ENCODE data around the gene ADARB1. TPM values are rescaled to one million over a fixed set of nuclear protein-coding genes. Genes with fewer than 3 reads are reported as not detected.

Gene ADARB1
- total and polyA plus RNA-seq, 2 of the 8 experiments (the other 6 are each of a cell fraction or from before 2014, with no cell fraction given): 4.7 to 14.9 TPM

DNA sequence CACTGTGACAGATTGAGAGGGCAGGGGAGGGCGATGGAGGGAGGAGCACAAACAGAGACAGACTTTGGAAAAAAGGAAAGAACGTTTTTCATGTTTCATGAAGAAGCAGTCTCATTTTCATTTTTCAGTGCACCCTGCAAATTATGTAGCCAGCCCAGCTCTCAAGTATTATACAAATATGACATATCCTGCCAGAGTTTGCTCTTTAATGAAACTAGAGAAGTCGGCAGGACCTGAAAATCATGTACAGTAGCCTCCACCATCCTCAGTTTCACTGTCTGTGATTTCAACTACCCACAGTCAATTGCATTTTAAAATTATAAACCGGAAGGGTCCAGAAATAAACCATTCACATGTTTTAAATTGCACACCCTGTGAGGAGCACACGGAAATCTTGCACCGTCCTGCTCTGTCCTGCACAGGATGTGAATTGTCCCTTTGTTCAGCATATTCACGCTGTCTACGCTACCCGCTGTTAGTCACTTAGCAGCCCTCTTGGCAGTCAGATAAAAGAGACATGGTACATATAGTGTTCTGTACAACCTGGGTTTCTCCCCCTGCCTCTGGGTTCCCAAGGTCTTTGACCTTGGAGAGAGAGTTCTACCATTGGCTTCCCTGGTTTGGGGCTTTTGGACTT, 13.6 kb upstream of the ADARB1 start:
- no peak overlapping the region for H4K91ac ChIP-seq (replicated peaks; ENCODE audit: insufficient read length, low read length)
- no peaks in the 10 kb centered on the region for H3K79me1 ChIP-seq (ENCODE audit: low read depth, low read length)
- no peak overlapping the region for H3K18ac ChIP-seq (ENCODE audit: extremely low read depth, low read length)
- no peak overlapping the region for H2BK120ac ChIP-seq (replicated peaks; ENCODE audit: low read depth, low read length)
- H3K36me3 ChIP-seq (ENCODE audit: control insufficient read depth in 2 of 4, insufficient read depth in 4 of 4, low read length in 3 of 4): no peaks in the 10 kb centered on the region
- no peak overlapping the region for H2AK5ac ChIP-seq (ENCODE audit: low read depth, low read length)
- H2BK5ac ChIP-seq (ENCODE audit: low read depth, low read length): no peak overlapping the region
- H3K4me1 ChIP-seq (replicated peaks in 1 of 4; ENCODE audit: control insufficient read depth in 3 of 4, insufficient read depth in 4 of 4, low read length in 3 of 4): peaks cover 2 to 10% (median 6%) of the 10 kb centered on the region in 4 experiments; a peak in 5 of 7 replicates
- H3K4ac ChIP-seq (replicated peaks; ENCODE audit: insufficient read length, low read depth, low read length): no peak overlapping the region
- H3K4me3 ChIP-seq (ENCODE audit: extremely low read depth in 1 of 4, insufficient read depth in 2 of 4, low read depth in 3 of 4, low read length in 4 of 4): no peak overlapping the region
- peaks cover 0 to 2% (median 0%) of the 10 kb centered on the region in 4 experiments; a peak in 2 of 7 replicates for H3K27me3 ChIP-seq (replicated peaks in 1 of 4; ENCODE audit: control insufficient read depth in 3 of 4, extremely low read depth in 1 of 4, insufficient read depth in 3 of 4, low read length in 3 of 4)
- H2BK12ac ChIP-seq (ENCODE audit: low read depth, low read length): no peak overlapping the region
- H3K14ac ChIP-seq (ENCODE audit: insufficient read length): no peak overlapping the region
- H3K79me2 ChIP-seq (ENCODE audit: control insufficient read depth in 1 of 2, insufficient read depth in 2 of 2, low read length in 2 of 2): no peaks in the 10 kb centered on the region
- no peaks in the 10 kb centered on the region for H3K23me2 ChIP-seq (ENCODE audit: low read depth, low read length)
- no peak overlapping the region for H2AFZ ChIP-seq (ENCODE audit: low read length)
- POLR2A ChIA-PET (ENCODE audit: partially characterized antibody): no interaction called here
- no peak overlapping the region for H2BK15ac ChIP-seq (ENCODE audit: low read length)
- H3K9me3 ChIP-seq (ENCODE audit: insufficient read depth in 2 of 2, low read depth in 1 of 2, low read length in 1 of 2): no peaks in the 10 kb centered on the region
- no peaks in the 10 kb centered on the region for H4K20me1 ChIP-seq (replicated peaks in 1 of 2; ENCODE audit: control insufficient read depth in 1 of 2, insufficient read depth in 2 of 2, low read length in 2 of 2)
- H4K5ac ChIP-seq (ENCODE audit: insufficient read length, low read depth, low read length): no peak overlapping the region
- H3K23ac ChIP-seq (ENCODE audit: insufficient read length): no peak overlapping the region
- no peak for FAIRE-seq
- no peak overlapping the region for H4K8ac ChIP-seq (ENCODE audit: extremely low read depth, insufficient read depth, low read length)
- no peak overlapping the region for H3K27ac ChIP-seq (ENCODE audit: low read depth, low read length)
- no peak overlapping the region for H3K4me2 ChIP-seq (ENCODE audit: insufficient read depth in 1 of 2, low read depth in 2 of 2, low read length in 2 of 2)
- H3K9ac ChIP-seq (replicated peaks in 1 of 4; ENCODE audit: extremely low read depth in 1 of 4, low read depth in 3 of 4, low read length in 3 of 4): no peak overlapping the region
- WGBS, 2 experiments (ENCODE audit: extremely low coverage in 1 of 2, insufficient coverage in 1 of 2, insufficient read length in 1 of 2, insufficient replicate concordance in 2 of 2, low coverage in 1 of 2, low lambda C conversion rate in 2 of 2, missing lambda C conversion rate in 1 of 2): 82% methylated on average over 9 of the region's 9 CpGs; no CpG with 5 or more reads in 1 of the 2 experiments
- CTCF ChIA-PET (ENCODE audit: partially characterized antibody): interaction anchor here (1.3 kb wide), 1 partner anchor 48 kb away, joined by 3 read pairs; no protein-coding TSS in a partner anchor
- DNase-seq (ENCODE audit: low read depth in 1 of 2, low spot score in 2 of 2): no peak
- no peak overlapping the region for H3K56ac ChIP-seq (replicated peaks; ENCODE audit: insufficient read length, low read depth, low read length)
- H2BK20ac ChIP-seq (ENCODE audit: low read length): no peak overlapping the region
- no peak for TF ChIP-seq SIRT6 (IDR thresholded peaks at IDR 0.05; ENCODE audit: low read length)
- TF ChIP-seq BACH1 (IDR thresholded peaks at IDR 0.05; ENCODE audit: low read length): no peak
- TF ChIP-seq EGR1 (IDR thresholded peaks at IDR 0.05; ENCODE audit: borderline replicate concordance, low read depth, low read length): no peak
- TF ChIP-seq SUZ12 (IDR thresholded peaks at IDR 0.05; ENCODE audit: low read length): no peak
- TF ChIP-seq TEAD4 (IDR thresholded peaks at IDR 0.05; ENCODE audit: low read depth, low read length): no peak
- TF ChIP-seq ASH2L (IDR thresholded peaks at IDR 0.05; ENCODE audit: low read length): no peak
- no peak for TF ChIP-seq CEBPB (IDR thresholded peaks at IDR 0.05; ENCODE audit: low read depth, low read length)
- no peak for TF ChIP-seq PHF8 (conservative IDR thresholded peaks at IDR 0.05; ENCODE audit: low read depth, low read length)
- TF ChIP-seq, protein P1, sequence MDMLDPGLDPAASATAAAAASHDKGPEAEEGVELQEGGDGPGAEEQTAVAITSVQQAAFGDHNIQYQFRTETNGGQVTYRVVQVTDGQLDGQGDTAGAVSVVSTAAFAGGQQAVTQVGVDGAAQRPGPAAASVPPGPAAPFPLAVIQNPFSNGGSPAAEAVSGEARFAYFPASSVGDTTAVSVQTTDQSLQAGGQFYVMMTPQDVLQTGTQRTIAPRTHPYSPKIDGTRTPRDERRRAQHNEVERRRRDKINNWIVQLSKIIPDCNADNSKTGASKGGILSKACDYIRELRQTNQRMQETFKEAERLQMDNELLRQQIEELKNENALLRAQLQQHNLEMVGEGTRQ (IDR thresholded peaks at IDR 0.05; ENCODE audit: low read length): no peak
- no peak for TF ChIP-seq RFX5 (IDR thresholded peaks at IDR 0.05; ENCODE audit: borderline replicate concordance, low read depth, low read length)
- TF ChIP-seq JUN (IDR thresholded peaks at IDR 0.05; ENCODE audit: low read depth, low read length): no peak
- no peak for TF ChIP-seq CTBP2 (IDR thresholded peaks at IDR 0.05; ENCODE audit: borderline replicate concordance, insufficient read depth, insufficient read length, low read length)
- TF ChIP-seq RAD21 (IDR thresholded peaks at IDR 0.05 in 1 of 2, conservative IDR thresholded peaks at IDR 0.05 in 1 of 2; ENCODE audit: low read depth in 2 of 2, low read length in 2 of 2): no peak

All from H1 (cell line).